LoVo (cell line): Measurements from ENCODE around the gene TUNAR.

Experiments
- DNase-seq: peaks from one replicate; pipeline ENCODE4 v3.0.0-alpha.2; 2016; ENCODE audit warnings: low spot score

The TUNAR gene

GRCh38 chr14:95872777-95873176 lies 3.9 kb upstream of the TUNAR start:
- DNase-seq = no peak

GRCh38 chr14:95875831-95876760 lies 536 bp upstream of the TUNAR start:
- DNase-seq = no peak

- no peak for DNase-seq
Observed at GRCh38 chr14:95877633-95878032, 1.0 kb downstream of the TUNAR start.

GRCh38 chr14:95884377-95884776 lies 7.7 kb downstream of the TUNAR start:
- DNase-seq = no peak

- no peak for DNase-seq
Observed at GRCh38 chr14:95885278-95885677, 8.6 kb downstream of the TUNAR start.

DNA sequence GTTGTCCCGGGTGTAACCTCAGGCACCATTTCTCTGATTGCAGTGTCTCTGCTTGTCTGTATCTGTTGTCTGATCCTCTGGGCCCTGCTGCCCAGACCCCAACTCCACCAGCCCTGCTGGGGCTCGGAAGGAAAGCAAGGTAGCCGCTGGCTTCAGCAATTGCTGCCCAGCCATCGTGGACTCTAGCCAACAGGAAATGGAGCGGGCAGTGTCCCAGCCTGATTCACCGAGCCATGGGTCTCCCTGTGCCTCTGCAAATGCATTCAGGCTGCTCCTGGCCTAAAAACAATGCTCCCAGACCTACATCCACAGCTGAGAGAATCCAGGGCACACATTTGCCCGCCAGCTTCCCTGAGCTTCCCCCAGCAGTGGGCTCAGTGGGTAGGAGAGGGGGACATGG lies 9.2 kb downstream of the TUNAR start:
- no peak for DNase-seq

GRCh38 chr14:95886366-95887056 lies 9.9 kb downstream of the TUNAR start:
- no peak for DNase-seq

GRCh38 chr14:95887351-95887750 lies 10.7 kb downstream of the TUNAR start:
- no peak for DNase-seq

DNA sequence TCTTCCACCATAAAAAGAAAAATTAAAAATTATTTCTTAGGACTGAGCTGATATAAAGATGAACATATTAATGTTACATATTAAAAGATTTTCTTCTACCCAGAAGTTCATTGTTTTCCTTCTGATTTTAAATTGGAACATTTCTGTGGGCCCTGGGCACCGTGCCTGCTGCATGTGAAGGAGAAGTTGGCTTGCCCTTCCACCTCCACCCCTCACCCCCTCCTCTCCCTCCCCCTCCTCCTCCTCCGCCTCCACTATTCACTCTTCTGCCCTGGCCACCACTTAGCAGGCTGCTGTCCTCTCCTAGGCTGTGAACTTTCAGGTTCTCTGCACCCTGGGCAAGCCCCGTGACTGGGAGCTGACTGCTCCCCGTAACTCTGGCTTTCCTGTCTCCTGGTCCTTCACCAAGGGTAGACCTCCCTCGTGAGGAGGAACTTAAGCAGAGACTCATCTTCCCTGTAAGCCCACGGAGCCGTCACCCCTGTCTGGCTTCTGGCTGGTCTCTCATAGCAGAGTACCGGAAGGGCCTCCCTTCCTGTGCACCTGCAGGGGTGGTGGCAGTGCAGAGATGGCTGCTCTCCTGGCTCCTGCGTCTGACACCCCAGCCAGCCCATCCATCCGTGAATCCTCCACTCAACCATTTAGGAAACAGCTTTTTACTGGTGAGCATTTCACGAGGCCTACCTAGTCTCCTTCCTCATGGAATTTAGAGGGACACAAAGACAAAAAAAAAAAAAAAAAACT lies 12.8 kb downstream of the TUNAR start:
- no peak for DNase-seq

- peak; percentile 9 for DNase-seq
Observed at GRCh38 chr14:95891742-95892141, 15.1 kb downstream of the TUNAR start.

- DNase-seq = no peak
Observed at GRCh38 chr14:95892142-95892541, 15.5 kb downstream of the TUNAR start.

DNA sequence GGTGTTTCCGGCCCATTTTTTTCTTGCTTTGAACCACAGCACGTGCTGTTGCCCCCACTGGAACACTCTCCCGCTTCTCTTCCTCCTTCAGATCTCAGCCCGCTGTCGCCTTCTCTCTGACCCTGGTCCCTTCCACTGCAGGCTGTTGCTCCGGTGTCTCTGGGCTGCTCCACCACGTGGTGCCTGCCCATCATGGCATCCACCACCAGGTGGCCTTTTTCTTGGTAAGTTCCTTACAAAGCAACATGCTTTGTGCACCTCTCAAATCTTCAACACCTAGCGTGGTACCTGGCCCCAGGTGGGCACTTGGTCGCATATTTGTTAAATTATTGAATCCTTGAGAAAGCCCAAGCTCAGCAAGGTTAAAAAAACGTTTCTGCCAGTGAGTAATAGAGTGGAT lies 19.1 kb downstream of the TUNAR start:
- DNase-seq = peak; percentile 9

- no peak for DNase-seq
Observed at GRCh38 chr14:95896498-95897135, 20.0 kb downstream of the TUNAR start.

DNA sequence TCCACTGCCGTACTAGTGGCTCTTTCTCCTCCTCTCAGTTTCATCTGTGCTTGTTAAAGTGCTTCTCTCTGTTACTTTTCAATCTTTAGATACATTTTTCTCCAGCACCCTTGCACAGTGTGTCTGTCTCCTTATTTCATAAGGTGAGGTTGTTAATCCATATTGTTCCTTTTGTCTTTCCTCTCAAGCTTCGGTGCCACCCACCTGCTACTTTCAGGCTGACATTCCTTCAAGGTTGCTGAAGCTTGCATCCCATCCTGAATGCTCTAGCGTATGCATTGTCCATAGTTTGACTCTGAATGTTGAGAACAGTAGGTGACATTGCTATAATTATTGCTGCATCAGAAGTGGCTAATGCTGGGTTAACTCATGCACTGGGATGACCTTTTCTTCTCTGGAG lies 20.6 kb downstream of the TUNAR start:
- no peak for DNase-seq

- no peak for DNase-seq
Observed at GRCh38 chr14:95901054-95901453, 24.4 kb downstream of the TUNAR start.

GRCh38 chr14:95902273-95902826 lies 25.7 kb downstream of the TUNAR start:
- no peak for DNase-seq

DNA sequence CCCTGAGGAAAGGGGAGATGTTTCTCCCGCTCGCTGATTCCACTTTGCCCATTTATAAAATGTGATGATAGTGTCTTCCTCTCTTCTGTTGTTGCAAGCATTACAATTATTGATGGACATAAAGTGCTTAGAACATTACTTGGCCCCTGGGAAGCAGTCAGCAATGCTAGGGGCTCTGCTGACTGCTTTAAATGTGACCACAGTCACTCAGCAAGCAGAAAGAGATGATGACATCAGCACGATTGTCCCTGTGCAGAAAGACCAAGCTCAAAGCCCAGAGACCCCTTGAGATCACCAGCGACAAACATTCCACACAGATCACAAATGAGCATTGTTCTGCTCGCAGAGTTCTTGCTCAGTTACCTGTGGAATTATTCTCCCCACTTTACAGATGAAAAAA lies 26.5 kb downstream of the TUNAR start:
- DNase-seq = no peak

GRCh38 chr14:95903616-95904107 lies 27.0 kb downstream of the TUNAR start:
- no peak for DNase-seq

DNA sequence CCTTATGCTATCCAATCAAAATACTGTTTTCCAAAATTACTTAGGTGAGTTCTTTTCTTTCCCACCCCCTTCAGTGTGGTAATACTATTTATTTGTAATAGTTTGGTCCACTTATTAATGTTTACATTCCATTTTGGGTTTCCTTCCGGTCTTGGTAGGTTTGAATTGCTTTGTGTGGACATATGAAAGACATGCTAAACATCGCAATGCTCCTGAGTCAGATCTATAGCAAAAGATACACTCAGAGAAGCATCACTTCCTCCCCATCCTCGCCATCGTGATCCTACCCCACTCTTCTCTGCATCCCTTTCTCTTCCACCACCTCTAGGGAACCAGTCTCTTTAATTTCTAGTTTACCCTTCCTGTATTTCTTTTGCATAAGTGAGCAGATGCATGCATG lies 30.0 kb downstream of the TUNAR start:
- DNase-seq = no peak

GRCh38 chr14:95910628-95911027 lies 34.0 kb downstream of the TUNAR start:
- no peak for DNase-seq

DNA sequence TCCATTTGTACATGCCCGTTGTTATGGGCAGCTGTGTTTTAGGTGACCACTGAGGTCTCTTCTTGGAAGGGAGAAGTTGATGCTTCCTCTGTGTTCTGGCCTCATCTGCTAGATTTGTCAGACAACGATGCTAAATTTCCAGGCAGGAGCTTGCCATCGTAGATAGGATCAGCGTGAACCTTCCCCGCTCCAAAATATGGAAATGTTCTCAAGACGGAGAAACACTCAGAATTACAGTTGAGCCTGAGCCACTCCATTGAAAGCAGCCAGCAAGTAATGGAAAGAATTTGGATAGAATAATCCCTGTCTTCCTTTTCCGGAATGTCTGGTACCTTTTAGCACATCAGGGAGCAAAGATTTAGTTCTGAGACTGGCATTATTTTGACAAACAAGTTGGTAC lies 34.8 kb downstream of the TUNAR start:
- no peak for DNase-seq

- DNase-seq = no peak
Observed at GRCh38 chr14:95915330-95915729, 38.7 kb downstream of the TUNAR start.
